ENCODE measurements around the gene ADM2. TPM values are rescaled to one million over a fixed set of nuclear protein-coding genes. Genes with fewer than 3 reads are reported as not detected.

The ADM2 gene
- total RNA-seq, 1 experiment from 2014 or later = 13.6 TPM

DNA sequence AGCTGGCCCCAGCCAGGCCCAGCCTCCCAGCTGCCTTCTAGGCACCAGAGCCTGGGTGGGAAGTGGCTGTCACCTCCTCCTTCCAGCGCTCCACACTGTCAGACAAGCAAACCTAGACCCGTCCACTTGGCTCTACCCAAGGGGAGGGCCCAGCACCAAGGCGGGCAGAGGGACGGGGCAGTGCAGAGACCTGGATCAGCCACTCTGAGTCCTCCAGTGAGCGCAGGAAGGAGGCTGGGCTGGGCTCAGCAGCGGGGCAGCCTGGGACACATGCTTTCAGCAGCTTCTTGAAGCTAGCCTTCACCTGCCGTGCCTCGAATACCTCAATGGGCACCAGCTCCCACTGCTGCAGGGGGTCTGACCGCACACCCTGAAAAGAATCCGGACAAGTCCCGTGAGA is 25.3 kb upstream of the ADM2 start:
- no peak for DNase-seq
- Mint-ChIP-seq H3K4me3 (ENCODE audit: low read depth, unreplicated experiment) (no peak overlapping the region), H3K27ac (ENCODE audit: unreplicated experiment) (no peak overlapping the region), H3K4me1 (ENCODE audit: low read depth, unreplicated experiment) (peaks cover 5% of the 10 kb centered on the region), H3K36me3 (ENCODE audit: insufficient read depth, unreplicated experiment) (peaks cover 78% of the 10 kb centered on the region), H3K9me3 (ENCODE audit: low read depth, unreplicated experiment) (no peaks in the 10 kb centered on the region), H3K27me3 (ENCODE audit: unreplicated experiment) (no peaks in the 10 kb centered on the region)
- CTCF ChIA-PET = no interaction called here
- intact Hi-C loops (cut with micrococcal nuclease; ENCODE audit: unreplicated experiment) = no loop called here
- no TSS peak for BruUV-seq (replicated peaks)
- TF ChIP-seq, protein P1, sequence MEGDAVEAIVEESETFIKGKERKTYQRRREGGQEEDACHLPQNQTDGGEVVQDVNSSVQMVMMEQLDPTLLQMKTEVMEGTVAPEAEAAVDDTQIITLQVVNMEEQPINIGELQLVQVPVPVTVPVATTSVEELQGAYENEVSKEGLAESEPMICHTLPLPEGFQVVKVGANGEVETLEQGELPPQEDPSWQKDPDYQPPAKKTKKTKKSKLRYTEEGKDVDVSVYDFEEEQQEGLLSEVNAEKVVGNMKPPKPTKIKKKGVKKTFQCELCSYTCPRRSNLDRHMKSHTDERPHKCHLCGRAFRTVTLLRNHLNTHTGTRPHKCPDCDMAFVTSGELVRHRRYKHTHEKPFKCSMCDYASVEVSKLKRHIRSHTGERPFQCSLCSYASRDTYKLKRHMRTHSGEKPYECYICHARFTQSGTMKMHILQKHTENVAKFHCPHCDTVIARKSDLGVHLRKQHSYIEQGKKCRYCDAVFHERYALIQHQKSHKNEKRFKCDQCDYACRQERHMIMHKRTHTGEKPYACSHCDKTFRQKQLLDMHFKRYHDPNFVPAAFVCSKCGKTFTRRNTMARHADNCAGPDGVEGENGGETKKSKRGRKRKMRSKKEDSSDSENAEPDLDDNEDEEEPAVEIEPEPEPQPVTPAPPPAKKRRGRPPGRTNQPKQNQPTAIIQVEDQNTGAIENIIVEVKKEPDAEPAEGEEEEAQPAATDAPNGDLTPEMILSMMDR (IDR thresholded peaks at IDR 0.05; ENCODE audit: unreplicated experiment) = no peak

DNA sequence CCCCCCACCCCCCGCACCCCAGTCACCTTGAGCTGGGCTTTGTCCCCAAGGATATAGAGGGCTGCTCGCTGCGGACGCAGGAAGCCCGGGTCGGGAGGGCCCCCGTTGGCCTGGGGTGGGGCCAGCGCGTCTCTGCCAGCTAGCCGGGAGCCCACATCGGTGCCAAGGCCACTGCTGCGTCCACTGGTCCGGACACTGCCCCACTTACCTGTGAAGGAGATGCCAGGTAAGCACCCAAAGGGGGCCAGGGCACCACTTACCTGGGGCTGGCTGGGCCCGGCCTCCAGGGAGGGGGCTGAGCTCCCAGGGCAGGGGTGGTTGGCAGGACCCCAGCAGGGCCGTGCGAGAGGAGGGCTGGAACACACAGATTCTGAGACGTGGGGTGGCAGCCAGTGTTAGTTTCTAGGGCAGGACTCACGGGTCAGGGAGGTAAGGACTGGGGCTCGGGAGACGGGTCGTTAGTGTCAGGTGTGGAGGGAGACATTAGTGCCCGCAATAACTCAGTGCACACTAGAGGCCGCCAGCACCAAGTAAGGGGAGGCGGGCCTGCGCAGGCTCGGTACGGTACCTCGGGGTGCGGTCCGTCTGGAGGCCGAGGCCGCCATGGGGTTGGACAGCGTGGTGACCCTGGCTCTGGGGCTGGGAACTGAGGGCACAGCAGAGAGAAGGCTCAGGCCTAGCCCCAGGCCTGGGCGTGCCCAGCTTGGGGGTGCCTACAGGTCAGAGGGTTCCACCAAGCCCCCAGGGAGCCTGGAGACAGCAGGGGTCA is 24.7 kb upstream of the ADM2 start:
- TF ChIP-seq, protein P1 (IDR thresholded peaks at IDR 0.05; ENCODE audit: unreplicated experiment) = peak; percentile 25
- peaks cover 8% of the 10 kb centered on the region for H3K4me1 Mint-ChIP-seq (ENCODE audit: low read depth, unreplicated experiment)
- no TSS peak for BruUV-seq (replicated peaks)
- DNase-seq = no peak
- intact Hi-C loops (cut with micrococcal nuclease; ENCODE audit: unreplicated experiment) = no loop called here
- H3K27ac Mint-ChIP-seq (ENCODE audit: unreplicated experiment) = no peak overlapping the region
- CTCF ChIA-PET = interaction anchor here (0.7 kb wide), 1 partner anchor 42 kb away, joined by 3 read pairs; no protein-coding TSS in a partner anchor
- peaks cover 78% of the 10 kb centered on the region for H3K36me3 Mint-ChIP-seq (ENCODE audit: insufficient read depth, unreplicated experiment)
- H3K4me3 Mint-ChIP-seq (ENCODE audit: low read depth, unreplicated experiment) = no peak overlapping the region
- H3K9me3 Mint-ChIP-seq (ENCODE audit: low read depth, unreplicated experiment) = no peaks in the 10 kb centered on the region
- no peaks in the 10 kb centered on the region for H3K27me3 Mint-ChIP-seq (ENCODE audit: unreplicated experiment)

DNA sequence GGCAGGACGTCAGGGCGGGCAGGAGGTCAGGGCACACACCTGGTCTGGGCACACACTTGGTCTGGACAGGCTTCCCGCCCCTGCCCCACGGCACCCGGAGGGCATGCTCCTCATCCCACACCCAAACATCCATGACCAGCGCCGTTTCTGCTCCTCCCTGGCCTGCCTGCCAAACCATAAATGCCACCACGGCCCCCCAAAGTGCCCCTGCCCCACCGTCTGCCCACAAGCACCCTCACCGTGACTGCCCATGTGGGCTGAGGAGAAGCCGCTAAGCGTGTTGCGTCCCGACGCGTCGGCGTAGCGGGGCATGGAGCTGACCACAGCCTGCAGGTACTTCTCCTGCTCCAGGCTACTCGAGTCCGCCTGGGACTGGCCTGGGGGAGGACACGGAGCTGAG is 22.3 kb upstream of the ADM2 start:
- Mint-ChIP-seq H3K36me3 (ENCODE audit: insufficient read depth, unreplicated experiment) (peaks cover 69% of the 10 kb centered on the region), H3K27ac (ENCODE audit: unreplicated experiment) (no peak overlapping the region), H3K4me1 (ENCODE audit: low read depth, unreplicated experiment) (peaks cover 8% of the 10 kb centered on the region), H3K9me3 (ENCODE audit: low read depth, unreplicated experiment) (no peaks in the 10 kb centered on the region), H3K4me3 (ENCODE audit: low read depth, unreplicated experiment) (no peak overlapping the region), H3K27me3 (ENCODE audit: unreplicated experiment) (no peaks in the 10 kb centered on the region)
- CTCF ChIA-PET = interaction anchor here (0.9 to 1.4 kb wide), 2 partner anchors 39 to 43 kb away, joined by 3 to 4 read pairs; no protein-coding TSS in a partner anchor
- TF ChIP-seq, protein P1 (IDR thresholded peaks at IDR 0.05; ENCODE audit: unreplicated experiment) = no peak
- BruUV-seq (replicated peaks) = no TSS peak
- no peak for DNase-seq
- intact Hi-C loops (cut with micrococcal nuclease; ENCODE audit: unreplicated experiment) = no loop called here

DNA sequence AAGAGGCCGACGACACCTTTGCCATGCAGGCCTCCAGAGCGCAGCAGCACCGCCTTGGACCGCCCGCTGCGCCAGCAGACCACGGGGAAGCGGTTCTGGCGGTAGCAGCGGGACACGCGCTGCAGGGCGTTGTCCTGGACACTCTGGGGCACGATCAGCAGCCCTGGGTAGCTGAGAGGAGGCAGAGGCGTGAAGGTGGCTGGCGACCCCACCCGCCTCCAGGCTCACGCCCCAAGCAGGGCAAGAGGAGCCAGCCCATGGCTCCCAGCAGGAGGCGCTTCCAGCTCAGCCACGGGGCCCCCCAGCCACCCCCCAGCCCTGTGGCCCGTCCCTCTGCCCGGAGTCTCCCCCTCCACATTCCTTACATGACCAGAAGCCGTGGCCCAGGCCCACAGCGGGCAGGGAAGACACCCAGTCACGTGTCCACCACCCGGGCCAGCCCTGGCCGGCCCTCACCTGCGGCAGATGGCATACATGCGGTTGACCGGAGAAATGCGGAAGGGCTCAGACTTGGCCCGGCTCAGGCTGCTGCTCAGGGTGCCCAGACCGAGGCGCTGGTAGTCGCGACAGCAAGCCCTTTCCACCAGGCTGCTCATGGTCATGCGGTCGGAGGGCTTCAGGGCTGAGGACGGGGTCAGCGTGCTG is 21.7 kb upstream of the ADM2 start:
- no peak overlapping the region for H3K4me3 Mint-ChIP-seq (ENCODE audit: low read depth, unreplicated experiment)
- DNase-seq = no peak
- H3K4me1 Mint-ChIP-seq (ENCODE audit: low read depth, unreplicated experiment) = peaks cover 8% of the 10 kb centered on the region
- H3K27ac Mint-ChIP-seq (ENCODE audit: unreplicated experiment) = no peak overlapping the region
- CTCF ChIA-PET = interaction anchor here (0.6 to 1.4 kb wide), 3 partner anchors 14 to 42 kb away, joined by 3 to 4 read pairs (median 4); no protein-coding TSS in a partner anchor
- BruUV-seq (replicated peaks) = no TSS peak
- H3K27me3 Mint-ChIP-seq (ENCODE audit: unreplicated experiment) = no peaks in the 10 kb centered on the region
- TF ChIP-seq, protein P1 (IDR thresholded peaks at IDR 0.05; ENCODE audit: unreplicated experiment) = peak; percentile 25
- peaks cover 69% of the 10 kb centered on the region for H3K36me3 Mint-ChIP-seq (ENCODE audit: insufficient read depth, unreplicated experiment)
- H3K9me3 Mint-ChIP-seq (ENCODE audit: low read depth, unreplicated experiment) = no peaks in the 10 kb centered on the region
- intact Hi-C loops (cut with micrococcal nuclease; ENCODE audit: unreplicated experiment) = no loop called here
